T-helper 2 cell treated with Interferon-gamma antibody and Interleukin-4, amounts not matched to agents 100 ng/mL and 5 ng/mL, for 36 hours (primary cell): ENCODE results near the gene KRT83. TPM values are rescaled to one million over a fixed set of nuclear protein-coding genes. Genes with fewer than 3 reads are reported as not detected.
"Not testable (repeated sequence)": the region's sequence is repeated elsewhere in the genome, so short reads cannot be mapped to it uniquely, and the experiment has no call there.

Experiments
- intact Hi-C: fragments of 100-400 bp; cut with micrococcal nuclease; formaldehyde crosslinking; loops from one replicate; pipeline ENCODE4 v1.15.1; 2023
- total RNA-seq: library from RNA; stranded (reverse); gene quantifications from 2 replicates; pipeline ENCODE4 v1.2.3, GENCODE V29; 2022

The KRT83 gene
- total RNA-seq, 1 donor from 2014 or later, result not detected

DNA sequence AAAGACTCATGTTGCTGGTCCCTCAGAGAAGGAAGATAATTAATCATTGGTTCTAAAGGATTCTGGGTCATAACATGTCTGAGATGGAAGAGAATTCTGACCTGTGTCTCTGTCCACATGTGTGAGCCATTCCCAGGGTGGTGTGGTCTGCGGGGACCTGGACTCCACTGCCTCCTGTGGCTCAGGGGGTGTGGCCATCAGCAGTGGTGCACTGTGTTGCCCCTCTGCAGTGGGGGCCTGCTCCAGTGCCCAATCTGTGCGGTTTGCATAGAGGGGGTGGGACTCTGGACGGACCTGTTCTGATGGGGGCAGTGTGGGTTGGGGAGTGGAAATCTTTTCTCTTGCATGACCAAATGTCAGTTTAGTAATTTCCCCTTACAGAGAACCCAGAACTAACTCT, 32.6 kb upstream of the KRT83 start:
- intact Hi-C loops, result no loop called here

DNA sequence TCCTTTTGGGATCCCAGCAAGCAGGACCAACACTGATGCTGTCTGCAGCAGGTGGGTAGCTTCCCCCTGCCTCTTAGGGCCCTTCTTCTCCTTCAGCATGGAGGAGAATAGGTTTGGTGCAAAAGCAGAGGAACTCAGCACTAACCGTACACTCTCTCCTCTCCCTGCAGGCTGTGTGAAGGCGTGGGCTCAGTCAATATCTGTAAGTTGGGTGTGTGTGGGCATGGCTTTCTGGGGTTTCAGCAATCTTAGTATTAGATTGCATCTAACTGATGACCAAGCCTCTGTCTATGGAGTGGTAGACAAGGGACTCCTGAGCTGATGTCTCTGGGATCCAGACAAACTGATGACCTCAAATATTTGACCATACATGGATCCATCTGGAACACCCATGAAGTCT, 31.8 kb upstream of the KRT83 start:
- intact Hi-C loops, result no loop called here

DNA sequence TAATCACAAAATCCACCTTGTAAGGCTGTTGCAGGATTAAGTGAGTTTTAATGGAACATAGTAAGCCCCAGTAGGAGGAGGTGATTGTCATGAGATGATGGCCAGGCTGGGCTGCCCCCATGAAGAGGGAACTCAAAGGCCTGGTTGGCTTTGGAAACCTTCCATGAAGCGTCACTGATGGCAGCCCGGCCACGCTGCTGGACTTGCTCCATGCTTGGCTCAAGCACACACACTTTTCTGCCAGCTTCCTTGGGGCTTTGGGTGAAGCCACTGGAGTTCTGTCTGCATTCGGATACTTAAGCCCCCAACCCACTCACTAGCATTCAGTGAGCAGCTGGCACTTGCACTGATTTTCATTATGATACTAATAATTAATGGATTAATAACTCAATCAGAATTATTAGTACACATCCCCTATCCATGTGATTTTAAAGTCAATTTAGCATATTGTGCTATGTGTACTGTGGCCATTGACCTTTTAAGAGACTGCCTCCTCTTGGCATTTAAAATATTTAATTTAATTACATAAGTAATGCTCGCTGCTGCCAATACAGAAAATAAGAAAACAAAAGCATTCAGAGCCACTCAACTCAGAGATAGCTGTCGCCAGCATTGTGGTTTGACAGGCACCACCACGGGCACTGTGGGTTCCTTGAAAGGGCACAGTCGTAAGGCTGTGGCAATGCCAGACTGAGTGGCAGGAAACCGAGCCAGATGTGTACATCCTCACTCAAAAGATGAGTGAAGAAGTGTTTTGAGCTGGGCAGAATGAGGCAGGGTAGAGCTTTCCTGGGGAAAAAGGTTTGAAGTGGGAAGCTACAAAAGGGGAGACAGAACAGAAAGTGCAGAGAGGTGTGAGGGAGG, 30.2 kb upstream of the KRT83 start:
- intact Hi-C loops, result no loop called here

DNA sequence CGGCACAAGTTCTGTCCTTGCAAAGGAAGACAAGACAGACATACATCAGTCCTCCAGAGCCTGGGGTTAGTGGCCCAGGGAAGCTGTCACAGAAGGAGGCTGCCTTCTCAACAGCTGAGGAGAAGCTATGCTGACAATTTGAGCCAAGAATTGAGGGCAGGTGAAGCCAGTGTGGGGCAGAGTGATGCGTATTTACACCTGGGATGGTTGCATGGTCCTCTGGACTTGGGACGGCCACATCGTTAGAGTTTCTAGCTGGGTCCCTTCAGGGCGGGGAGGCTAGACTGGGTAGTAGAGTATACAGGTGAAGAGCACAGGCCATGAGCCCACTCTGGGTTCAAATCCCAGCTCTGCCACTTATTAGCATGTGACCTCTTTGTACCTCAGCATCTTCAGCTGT, 29.6 kb upstream of the KRT83 start:
- intact Hi-C loops, result no loop called here

DNA sequence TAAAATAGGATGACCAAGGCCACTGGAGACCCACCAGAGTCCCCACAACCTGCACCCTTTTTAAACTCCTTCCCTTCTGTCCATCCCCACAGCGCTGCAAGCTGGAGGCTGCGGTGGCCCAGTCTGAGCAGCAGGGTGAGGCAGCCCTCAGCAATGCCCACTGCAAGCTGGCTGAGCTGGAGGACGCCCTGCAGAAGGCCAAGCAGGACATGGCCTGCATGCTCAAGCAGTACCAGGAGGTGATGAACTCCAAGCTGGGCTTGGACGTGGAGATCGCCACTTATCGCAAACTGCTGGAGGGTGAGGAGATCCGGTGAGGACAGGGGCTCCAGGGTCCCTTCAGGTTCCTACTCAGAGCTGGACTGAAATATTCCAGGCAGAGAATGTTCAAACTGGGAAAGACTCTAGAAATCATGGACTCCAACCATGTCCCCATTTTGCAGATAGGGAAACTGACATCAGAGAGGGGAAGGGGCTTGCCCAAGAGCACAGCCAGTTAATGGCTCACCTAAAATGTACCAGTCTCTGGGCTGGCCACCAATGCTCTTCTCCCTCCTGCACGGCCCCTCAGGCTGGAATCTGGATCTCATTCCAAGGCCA, 28.9 kb upstream of the KRT83 start:
- intact Hi-C loops, result no loop called here

DNA sequence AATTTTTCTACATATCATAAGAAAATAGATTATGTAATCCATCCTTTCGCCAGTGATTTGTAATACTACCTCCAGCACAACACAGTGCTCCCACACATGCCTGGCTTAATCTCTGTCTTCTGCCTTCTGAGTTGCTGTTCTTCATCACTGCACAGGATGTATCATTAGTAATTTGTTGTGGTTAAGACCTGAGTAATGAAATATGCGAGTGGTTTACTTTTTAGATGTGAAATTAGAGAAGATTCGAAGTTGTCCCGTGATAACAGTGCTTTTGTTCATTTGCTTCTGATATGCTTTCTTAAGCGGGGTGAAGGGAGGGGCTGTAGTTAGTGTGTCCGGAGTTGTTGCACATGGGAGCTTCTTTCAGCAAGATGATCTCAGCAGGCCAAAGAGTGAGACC, 28.0 kb upstream of the KRT83 start:
- intact Hi-C loops, result no loop called here

DNA sequence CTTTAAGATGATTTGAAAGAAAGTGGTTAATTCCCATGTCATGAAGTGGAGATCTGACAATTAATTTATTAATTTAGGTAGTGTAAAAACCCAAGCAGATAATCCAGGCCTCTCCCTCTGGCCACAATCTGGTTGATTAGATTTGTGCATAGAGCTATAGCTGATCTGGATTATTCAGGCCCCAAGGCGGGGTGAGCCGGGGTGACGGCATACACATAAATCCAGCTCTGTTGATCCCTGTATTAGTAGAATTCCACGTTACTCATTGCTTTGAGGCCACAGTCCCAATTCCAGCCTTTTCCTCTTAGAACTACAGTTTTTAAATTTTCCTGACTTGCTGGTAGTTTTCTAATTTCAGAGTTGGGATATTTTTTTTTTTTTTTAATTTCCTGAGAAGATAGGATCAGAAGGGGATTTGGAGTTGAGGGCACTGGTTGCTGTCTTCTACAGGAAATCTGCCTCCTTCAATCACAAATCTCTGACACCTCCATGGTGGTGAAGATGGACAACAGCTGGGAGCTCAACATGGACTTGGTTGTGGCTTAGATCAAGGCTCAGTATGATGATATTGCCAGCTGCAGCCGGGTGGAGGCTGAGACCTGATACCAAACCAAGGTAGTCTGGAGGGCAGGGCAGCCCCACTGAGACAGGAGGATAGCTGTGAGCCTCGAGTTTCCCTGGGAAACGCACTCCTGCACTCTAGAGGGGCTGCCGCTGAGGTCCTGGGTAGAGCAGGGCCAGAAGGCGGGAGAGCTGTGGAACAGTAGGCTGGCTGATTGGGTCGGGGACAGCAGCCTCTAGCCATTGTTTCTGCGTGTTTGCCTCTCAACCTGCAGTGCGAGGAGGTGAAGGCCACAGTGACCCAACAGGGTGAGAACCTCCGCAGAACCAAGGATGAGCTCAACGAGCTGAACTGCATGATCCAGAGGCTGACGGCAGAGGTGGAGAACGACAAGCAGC, 26.6 kb upstream of the KRT83 start:
- intact Hi-C loops, result no loop called here

DNA sequence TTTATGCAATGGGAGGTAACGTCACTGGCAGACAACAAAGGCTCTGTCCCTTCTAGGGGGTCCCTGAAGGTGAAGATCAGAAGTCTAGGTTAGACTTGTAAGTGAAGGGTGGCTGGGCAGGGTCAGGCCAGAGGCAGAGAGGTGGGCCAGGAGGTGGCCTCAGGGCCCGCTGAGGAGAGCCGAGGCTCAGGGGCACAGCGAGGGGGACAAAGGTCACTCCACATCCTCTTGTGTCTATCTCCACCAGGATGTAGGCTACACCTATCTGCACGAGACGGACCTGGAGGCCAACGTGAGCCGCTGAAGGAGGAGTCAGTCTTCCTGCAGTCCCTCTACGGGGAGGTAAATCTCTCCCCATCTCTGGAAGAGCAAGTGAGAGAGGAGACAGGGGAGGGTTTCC, 25.8 kb upstream of the KRT83 start:
- intact Hi-C loops, result no loop called here

DNA sequence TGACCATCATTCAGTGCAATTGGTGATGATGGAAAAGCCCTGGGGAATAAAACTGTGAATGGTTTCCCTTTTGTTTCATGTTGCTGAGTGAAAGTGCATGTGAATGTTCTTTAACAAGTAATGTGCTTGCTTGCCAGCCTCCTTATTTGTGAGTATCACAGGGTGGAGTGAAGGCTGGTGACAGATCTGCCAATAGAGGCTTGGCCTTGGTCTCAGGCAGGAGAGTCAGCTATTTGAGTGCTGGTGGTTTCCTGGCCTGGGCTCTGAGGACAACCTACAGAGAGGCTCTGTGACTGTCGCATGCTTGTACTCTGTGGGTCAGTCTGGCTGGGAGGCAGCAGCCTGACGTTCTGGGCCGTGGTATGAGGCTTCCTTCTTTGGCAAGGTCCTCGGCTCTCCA, 25.4 kb upstream of the KRT83 start:
- intact Hi-C loops, result no loop called here

DNA sequence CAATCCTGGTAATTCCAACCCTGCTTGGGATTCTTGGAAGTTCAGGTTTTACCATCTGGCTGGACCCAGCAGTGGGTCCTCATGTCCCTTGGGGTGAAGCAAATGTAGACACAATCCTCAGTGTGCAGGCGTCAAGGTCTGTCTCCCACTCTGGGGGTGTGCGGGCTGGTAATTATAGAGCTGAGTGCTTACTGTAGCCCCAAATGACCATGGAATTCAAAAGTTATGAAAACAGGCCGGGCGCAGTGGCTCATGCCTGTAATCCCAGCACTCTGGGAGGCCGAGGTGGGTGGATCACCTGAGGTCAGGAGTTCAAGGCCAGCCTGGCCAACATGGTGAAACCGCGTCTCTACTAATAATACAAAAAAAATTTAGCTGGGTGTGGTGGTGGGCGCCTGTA, 23.8 kb upstream of the KRT83 start:
- intact Hi-C loops, result not testable (repeated sequence)

DNA sequence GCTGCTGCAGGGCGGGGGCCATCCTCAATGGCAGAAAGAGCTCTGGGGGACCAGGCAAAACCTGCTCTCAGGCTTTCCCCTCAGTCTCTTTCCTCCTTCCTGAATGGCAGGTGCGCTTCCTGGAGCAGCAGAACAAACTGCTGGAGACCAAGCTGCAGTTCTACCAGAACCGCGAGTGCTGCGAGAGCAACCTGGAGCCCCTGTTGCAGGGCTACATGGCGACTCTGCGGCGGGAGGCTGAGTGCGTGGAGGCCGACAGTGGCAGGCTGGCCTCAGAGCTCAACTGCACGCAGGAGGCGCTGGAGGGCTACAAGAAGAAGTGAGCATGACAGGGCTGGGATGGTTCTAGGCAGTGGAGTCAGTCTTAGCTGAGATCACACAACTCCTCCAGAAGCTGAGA, 22.9 kb upstream of the KRT83 start:
- intact Hi-C loops, result no loop called here

DNA sequence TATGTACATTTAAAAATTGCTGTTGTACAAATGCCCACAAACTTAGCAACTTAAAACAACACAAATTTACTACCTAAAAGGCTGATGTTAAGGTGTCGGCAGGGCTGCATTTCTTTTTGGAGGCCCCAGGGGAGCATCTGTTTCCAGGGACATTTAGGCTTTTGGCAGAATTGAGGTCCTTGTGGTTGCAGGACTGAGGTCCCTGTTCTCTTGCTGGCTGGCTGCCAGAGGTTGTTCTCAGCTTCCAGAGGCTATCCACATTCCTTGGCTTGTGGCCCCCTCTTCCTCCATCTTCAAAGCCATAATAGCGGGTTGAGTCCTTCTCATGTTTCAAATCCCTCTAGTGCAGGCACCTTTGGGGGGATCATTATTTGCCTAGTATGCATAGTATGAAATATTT, 22.4 kb upstream of the KRT83 start:
- intact Hi-C loops, result no loop called here

DNA sequence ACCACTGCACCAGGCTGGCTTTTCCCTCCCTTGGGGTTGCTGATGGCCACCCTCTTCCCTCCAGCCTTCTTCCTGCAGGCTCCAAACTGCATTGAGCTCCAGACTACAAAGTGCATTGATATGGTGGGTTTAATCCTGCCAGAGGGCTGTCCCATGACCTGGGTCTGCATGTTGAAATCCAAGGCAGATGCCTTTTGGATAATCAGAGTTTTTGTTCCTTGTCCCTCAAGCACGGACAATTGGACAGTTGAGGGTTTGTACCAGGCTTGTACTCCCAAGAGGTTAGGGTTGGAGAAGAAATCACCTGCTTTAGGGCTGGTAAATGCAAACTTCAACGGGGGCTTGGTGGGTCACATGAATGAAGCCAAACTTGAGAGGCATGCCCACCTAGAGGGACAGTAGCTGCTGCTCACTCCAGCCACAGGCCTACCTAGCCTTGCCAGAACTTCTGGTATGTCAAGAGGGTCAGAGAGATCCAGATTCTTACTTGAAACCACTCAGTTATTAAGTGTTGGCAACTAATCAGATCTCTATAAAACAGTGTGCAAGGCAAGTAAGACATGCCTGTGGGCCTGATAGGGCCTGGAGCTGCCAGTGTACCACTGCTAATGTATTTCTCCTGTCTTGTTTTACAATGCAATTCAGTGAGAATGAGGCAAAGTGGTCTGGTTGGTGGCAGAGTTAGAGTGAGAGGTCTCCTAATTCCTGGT, 21.7 kb upstream of the KRT83 start:
- intact Hi-C loops, result no loop called here

DNA sequence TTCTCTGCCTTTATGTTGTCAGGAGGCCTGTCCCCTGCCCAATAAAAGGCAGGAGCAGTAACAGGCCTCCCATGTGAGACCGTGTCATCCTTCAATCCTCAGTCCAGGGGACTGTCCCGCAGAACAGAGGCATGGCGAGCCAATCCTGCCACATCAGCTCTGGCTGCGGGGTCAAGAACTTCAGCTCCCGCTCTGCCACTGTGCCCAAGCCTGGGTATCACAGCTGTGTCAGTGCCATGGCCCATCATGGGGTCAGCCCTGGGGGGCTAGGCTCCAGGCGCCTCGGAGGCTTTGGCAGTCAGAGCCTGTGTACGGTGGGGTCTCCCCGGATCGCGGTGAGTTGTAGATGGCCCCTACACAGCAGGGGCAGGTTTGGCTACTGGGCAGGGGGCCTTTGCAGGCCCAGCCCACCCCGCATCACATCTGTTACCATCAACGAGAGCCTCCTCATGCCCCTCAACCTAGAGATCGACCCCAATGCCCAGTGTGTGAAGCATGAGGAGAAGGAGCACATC, 19.9 kb upstream of the KRT83 start:
- intact Hi-C loops, result no loop called here

DNA sequence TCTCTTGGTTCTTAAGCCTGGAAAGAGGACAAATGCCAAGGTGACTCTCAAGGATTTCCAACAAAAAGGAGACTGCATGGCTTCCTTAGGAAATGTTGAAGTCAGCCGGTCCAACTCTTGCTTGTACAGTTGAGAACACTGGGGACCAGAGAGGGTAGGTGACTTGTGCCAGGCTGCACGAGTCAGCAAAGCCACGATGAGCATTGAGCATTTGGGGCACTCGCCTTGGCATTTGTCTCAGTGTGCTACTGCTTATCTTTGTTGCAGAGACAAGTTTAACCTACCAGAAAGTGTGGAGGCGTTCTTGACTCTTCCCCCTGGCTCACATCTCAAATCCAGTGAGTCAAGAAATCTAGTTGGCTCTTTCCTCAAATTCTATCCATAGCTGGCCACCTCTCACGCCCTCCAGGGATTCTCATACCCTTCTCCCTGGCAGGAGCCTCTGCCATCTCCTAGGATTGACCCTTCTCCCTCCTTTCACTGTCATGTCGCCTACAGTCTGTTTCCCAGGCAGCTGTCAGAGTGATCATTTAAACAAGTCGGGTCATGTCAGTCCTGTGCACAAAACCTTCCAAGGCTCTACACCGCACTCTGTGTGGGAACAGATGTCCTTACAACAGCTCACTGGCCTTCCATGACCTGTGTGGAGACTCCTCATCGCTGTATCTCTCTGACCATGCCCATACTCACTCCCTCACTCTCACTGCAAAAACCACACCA, 17.2 kb upstream of the KRT83 start:
- intact Hi-C loops, result no loop called here

DNA sequence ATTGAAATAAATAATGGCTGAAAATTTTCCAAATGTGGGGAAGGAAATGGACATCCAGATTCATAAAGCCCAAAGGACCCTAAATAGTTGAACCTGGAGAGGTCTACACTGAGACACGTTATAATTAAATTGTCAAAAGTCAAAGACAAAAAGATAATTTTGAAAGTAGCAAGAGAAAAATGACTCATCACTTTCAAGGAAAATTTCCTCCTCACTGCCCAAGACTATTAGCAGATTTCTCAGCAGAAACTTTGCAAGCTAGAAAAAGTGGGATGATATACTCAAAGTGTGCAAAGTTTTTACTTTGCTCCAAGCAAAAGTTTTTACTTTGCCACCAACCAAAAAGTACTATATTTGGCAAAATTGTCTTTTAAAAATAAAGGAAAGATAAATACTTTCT, 15.9 kb upstream of the KRT83 start:
- intact Hi-C loops, result no loop called here

DNA sequence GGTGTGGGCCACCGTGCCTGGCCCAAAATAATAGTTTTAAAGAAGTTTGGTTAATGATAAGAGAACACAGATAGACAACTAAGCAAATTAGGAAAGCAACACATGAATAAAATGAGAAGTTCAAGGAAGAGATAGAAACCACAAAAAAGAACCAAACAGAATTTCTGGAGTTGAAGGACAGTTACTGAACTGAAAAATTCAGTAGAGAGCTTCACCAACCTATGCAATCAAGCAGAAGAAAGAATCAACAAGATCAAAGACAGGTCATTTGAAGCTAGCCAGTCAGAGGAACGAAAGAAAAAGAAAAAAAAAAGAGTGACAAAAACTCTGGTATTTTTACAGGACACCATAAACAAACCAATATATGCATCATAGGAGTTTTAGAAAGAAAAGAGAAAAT, 15.4 kb upstream of the KRT83 start:
- intact Hi-C loops, result no loop called here

DNA sequence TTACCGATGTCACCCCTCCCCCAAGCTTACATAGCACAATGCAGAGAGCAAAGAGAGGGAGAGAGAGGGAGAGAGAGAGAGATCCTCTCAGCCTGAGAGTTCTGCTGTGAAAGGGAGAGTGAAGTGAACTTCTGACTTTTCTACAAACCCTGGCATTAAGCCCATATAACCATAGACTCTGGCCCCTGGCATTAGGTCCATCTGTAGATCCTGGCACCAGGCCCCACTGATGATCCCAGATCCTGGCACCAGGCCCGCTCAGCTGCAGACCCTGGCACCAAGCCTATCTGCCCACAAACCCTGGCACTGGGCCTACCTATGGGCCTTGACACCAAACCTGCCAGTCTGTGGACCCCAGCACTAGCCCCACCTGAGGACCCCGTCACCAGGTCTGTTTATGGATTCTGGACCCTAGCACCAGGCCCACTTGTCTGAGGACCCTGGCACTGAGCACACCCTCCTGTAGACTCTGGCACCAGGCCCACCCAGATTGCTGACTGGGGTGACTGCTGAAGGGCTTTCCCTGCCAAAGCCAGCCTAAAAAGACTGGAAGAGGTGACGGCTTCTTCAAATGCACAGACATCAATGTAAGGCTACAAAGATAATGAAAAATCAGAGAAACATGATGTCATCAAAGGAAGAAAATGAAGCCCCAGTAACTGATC, 14.5 kb upstream of the KRT83 start:
- intact Hi-C loops, result no loop called here

DNA sequence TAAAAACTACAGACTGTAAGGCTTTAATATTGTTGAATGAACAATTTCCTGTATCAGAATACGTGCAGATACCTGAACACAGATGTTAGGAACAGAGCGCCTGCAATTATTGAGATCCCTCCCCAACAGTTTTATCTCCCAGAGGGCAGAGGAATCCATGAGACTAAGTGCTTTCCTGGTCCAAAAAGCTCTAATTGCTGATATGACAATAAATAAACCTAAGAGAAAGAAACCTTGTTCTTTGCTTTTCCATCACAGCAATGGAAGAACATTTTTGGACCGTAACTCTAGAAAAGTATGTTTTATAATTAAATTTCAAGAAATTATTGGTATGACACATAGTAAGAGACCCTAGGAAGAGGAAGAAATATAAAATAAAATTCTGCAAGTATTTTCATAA, 13.0 kb upstream of the KRT83 start:
- intact Hi-C loops, result no loop called here

DNA sequence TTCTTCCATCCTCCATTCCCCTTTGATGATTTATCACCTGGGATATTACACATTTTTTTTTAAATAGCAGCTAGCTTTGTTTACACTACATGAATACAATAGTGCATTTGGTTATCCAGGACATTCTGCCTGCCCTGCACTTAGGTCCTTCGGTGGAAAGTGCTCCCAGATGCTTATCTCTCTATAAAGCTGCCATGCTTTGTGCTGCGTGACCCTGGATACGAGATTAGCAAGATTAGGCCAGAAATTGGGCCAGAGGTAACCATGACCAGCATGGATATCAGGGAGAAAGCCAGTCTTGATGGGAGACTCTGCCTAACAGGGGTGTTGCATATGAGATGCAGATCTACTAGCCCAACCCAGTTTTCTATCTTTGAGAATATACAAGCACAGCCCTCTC, 12.1 kb upstream of the KRT83 start:
- intact Hi-C loops, result no loop called here
